Endodermal cell (in vitro differentiated cells): ENCODE measurements around the gene CASP6. TPM values are rescaled to one million over a fixed set of nuclear protein-coding genes. Genes with fewer than 3 reads are reported as not detected.

Experiments
- DNase-seq: peaks from one replicate; pipeline ENCODE4 v3.0.0-alpha.2; 2017
- H3K27ac ChIP-seq: 2 replicates; pipeline ENCODE4 v1.5.1; 2013; ENCODE audit warnings: mild to moderate bottlenecking, low read depth, low read length, moderate library complexity
- H3K27me3 ChIP-seq: 2 replicates; pipeline ENCODE4 v1.6.1; 2013; ENCODE audit warnings: mild to moderate bottlenecking, low read length, moderate library complexity; ENCODE audit not compliant: insufficient read depth, control insufficient read depth, poor library complexity, severe bottlenecking
- H3K36me3 ChIP-seq: 2 replicates; pipeline ENCODE4 v1.7.0; 2013; ENCODE audit warnings: mild to moderate bottlenecking, low read length, moderate library complexity; ENCODE audit not compliant: control insufficient read depth, insufficient read depth
- H3K4me1 ChIP-seq: one replicate; pipeline ENCODE4 v1.7.0; 2013; ENCODE audit warnings: low read length; ENCODE audit not compliant: control insufficient read depth, insufficient read depth
- H3K4me3 ChIP-seq: 2 replicates; pipeline ENCODE4 v1.5.1; 2013; ENCODE audit warnings: mild to moderate bottlenecking, low read length, moderate library complexity
- H3K9ac ChIP-seq: 2 replicates; pipeline ENCODE4 v1.6.1; 2013; ENCODE audit warnings: mild to moderate bottlenecking, low read length, moderate library complexity; ENCODE audit not compliant: poor library complexity, severe bottlenecking; ENCODE audit errors: extremely low read depth
- H3K9me3 ChIP-seq: 2 replicates; pipeline ENCODE4 v1.6.1; 2013; ENCODE audit warnings: mild to moderate bottlenecking, low read length, moderate library complexity; ENCODE audit not compliant: control insufficient read depth
- H3K27ac Mint-ChIP-seq: 2 replicates; pipeline ENCODE4 v1.8.0; 2020; ENCODE audit warnings: mixed read lengths
- H3K27me3 Mint-ChIP-seq: 2 replicates; pipeline ENCODE4 v1.8.0; 2021; ENCODE audit warnings: mild to moderate bottlenecking, mixed read lengths; ENCODE audit not compliant: insufficient read depth
- H3K36me3 Mint-ChIP-seq: 2 replicates; pipeline ENCODE4 v1.8.0; 2020; ENCODE audit warnings: low read depth, mixed read lengths
- H3K4me1 Mint-ChIP-seq: 2 replicates; pipeline ENCODE4 v1.8.0; 2020; ENCODE audit warnings: mixed read lengths
- H3K4me3 Mint-ChIP-seq: 2 replicates; pipeline ENCODE4 v1.8.0; 2020; ENCODE audit warnings: mild to moderate bottlenecking, moderate library complexity, mixed read lengths
- H3K9me3 Mint-ChIP-seq: 2 replicates; pipeline ENCODE4 v1.8.0; 2020; ENCODE audit warnings: mild to moderate bottlenecking, mixed read lengths
- WGBS, 2 experiments: methylation state at CpG; one replicate each; pipeline versions ENCODE4 v1.1.5 to v1.1.7; 2013; ENCODE audit warnings: missing lambda C conversion rate in 2 of 2, mixed read lengths in 1 of 2; ENCODE audit not compliant: insufficient coverage in 1 of 2, insufficient read length in 1 of 2; 5-methylcytosine and 5-hydroxymethylcytosine counted together
- total RNA-seq, 2 donors: library from RNA; stranded (reverse); fragmentation: NEBNext Ultra II Directional in 1 of 2; extraction: Animal tissue kit (Norgen Biotek cat#: 25700) in 1 of 2; gene quantifications; 2 replicates in 1 of 2; 3 replicates in 1 of 2; pipeline ENCODE4 v1.2.1, GENCODE V29; 2021
- TF ChIP-seq, protein P1 (sequence below): fragments of 200-600 bp; sonication (generic); conservative IDR thresholded peaks from 2 replicates; pipeline ENCODE4 v1.5.0; 2021; ENCODE audit warnings: antibody characterized with exemption, mild to moderate bottlenecking

CASP6 gene
- total RNA-seq, 2 donors from 2014 or later, result 20.9 to 21.8 TPM

GRCh38 chr4:109699553-109700225 is 3.6 kb downstream of the CASP6 start:
- H3K4me3 Mint-ChIP-seq, result no peak overlapping the region
- no peaks in the 10 kb centered on the region for H3K4me1 ChIP-seq
- no peak for DNase-seq
- H3K4me1 Mint-ChIP-seq, result peaks cover 27% of the 10 kb centered on the region
- H3K27ac ChIP-seq, result no peak overlapping the region
- H3K9me3 Mint-ChIP-seq, result peaks cover 2% of the 10 kb centered on the region
- H3K9ac ChIP-seq, result no peak overlapping the region
- H3K27me3 ChIP-seq, result peaks cover 30% of the 10 kb centered on the region
- peaks cover 24% of the 10 kb centered on the region for H3K36me3 Mint-ChIP-seq
- TF ChIP-seq, protein P1, sequence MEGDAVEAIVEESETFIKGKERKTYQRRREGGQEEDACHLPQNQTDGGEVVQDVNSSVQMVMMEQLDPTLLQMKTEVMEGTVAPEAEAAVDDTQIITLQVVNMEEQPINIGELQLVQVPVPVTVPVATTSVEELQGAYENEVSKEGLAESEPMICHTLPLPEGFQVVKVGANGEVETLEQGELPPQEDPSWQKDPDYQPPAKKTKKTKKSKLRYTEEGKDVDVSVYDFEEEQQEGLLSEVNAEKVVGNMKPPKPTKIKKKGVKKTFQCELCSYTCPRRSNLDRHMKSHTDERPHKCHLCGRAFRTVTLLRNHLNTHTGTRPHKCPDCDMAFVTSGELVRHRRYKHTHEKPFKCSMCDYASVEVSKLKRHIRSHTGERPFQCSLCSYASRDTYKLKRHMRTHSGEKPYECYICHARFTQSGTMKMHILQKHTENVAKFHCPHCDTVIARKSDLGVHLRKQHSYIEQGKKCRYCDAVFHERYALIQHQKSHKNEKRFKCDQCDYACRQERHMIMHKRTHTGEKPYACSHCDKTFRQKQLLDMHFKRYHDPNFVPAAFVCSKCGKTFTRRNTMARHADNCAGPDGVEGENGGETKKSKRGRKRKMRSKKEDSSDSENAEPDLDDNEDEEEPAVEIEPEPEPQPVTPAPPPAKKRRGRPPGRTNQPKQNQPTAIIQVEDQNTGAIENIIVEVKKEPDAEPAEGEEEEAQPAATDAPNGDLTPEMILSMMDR, result no peak
- 88% methylated on average over 3 to 8 of the region's 8 CpGs for WGBS, 2 experiments
- H3K27ac Mint-ChIP-seq, result no peak overlapping the region
- H3K36me3 ChIP-seq, result peaks cover 19% of the 10 kb centered on the region
- H3K9me3 ChIP-seq, result no peaks in the 10 kb centered on the region
- peaks cover 39% of the 10 kb centered on the region for H3K27me3 Mint-ChIP-seq
- H3K4me3 ChIP-seq, result no peak overlapping the region

DNA sequence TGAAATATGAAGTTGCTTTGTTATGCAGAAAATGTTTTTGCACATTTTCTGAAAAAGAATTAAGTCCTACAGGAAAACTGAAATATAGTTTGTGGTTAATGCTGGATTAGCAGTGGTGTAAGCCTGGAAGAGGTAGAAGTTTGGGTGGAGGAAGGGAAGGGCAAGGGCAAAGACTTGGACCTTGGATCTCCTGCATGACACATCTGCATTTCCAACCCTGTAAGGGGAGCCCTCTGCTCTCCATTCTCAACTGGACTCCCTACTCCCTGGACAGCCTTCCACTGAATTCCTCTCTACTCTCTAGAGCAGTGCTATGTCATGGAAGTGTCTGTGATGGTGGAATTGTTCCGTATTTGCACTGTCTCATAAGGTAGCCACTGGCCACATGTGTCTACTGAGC is 4.6 kb downstream of the CASP6 start:
- Histone ChIP-seq H3K4me3 (no peak overlapping the region), H3K27me3 (peaks cover 30% of the 10 kb centered on the region), H3K9me3 (no peaks in the 10 kb centered on the region), H3K36me3 (peaks cover 28% of the 10 kb centered on the region), H3K27ac (no peak overlapping the region), H3K4me1 (no peaks in the 10 kb centered on the region), H3K9ac (no peak overlapping the region)
- no peak for DNase-seq
- H3K4me1 Mint-ChIP-seq, result peaks cover 20% of the 10 kb centered on the region
- no peak overlapping the region for H3K4me3 Mint-ChIP-seq
- peaks cover 2% of the 10 kb centered on the region for H3K9me3 Mint-ChIP-seq
- peaks cover 39% of the 10 kb centered on the region for H3K27me3 Mint-ChIP-seq
- H3K36me3 Mint-ChIP-seq, result peaks cover 32% of the 10 kb centered on the region
- 96% methylated on average over 1 of the region's 1 CpG; no CpG with 5 or more reads in 1 of the 2 experiments for WGBS, 2 experiments
- no peak overlapping the region for H3K27ac Mint-ChIP-seq
- TF ChIP-seq, protein P1, result no peak

DNA sequence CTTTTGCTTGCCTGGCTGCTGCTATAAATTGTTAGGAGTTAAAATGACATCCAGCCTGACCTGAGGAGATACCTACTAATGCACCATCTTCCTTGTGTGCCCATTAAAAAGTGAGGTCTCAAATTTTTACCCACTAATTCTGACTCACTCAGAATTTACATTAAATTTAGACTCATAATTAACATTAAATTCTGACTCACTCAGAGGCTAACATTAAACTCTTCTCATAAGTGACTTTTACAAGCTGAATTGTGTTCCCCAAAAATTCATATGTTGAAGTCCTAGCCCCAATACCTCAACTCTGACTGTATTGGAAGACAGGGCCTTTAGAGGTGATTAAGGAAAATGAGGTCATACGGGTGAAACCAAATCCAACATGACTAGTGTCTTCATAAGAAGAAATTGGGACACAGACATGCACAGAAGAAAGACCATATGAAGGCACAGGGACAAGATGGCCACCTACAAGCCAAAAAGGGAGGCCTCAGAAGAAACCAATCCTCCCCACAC is 11.8 kb downstream of the CASP6 start:
- Histone ChIP-seq H3K4me1 (no peaks in the 10 kb centered on the region), H3K4me3 (no peak overlapping the region), H3K9ac (no peak overlapping the region), H3K9me3 (no peaks in the 10 kb centered on the region), H3K27me3 (no peaks in the 10 kb centered on the region), H3K36me3 (peaks cover 43% of the 10 kb centered on the region), H3K27ac (no peak overlapping the region)
- TF ChIP-seq, protein P1, result no peak
- H3K27ac Mint-ChIP-seq, result no peak overlapping the region
- no peak overlapping the region for H3K4me3 Mint-ChIP-seq
- H3K9me3 Mint-ChIP-seq, result no peaks in the 10 kb centered on the region
- WGBS, 2 experiments, result 100% methylated on average over 1 of the region's 1 CpG
- H3K27me3 Mint-ChIP-seq, result no peaks in the 10 kb centered on the region
- H3K4me1 Mint-ChIP-seq, result no peaks in the 10 kb centered on the region
- no peak for DNase-seq
- peaks cover 47% of the 10 kb centered on the region for H3K36me3 Mint-ChIP-seq
